ENCODE results near the gene FERD3L.

Gene FERD3L

GRCh38 chr7:19097165-19098055, 47.8 kb downstream of the FERD3L start:
- DNase-seq, result no peak

GRCh38 chr7:19095353-19095860, 49.8 kb downstream of the FERD3L start:
- no peak for DNase-seq

Data from NCI-H1048 (cell line).